NCI-H2029 treated with DMSO at 0.1 percent for 48 hours (cell line): Measurements from ENCODE around the gene RAB21.
"Not testable (repeated sequence)": the region's sequence is repeated elsewhere in the genome, so short reads cannot be mapped to it uniquely, and the experiment has no call there.

Source experiments
- DNase-seq: peaks from one replicate; lab custom pipeline; 2025; lab: John Stamatoyannopoulos, UW

The RAB21 gene

DNA sequence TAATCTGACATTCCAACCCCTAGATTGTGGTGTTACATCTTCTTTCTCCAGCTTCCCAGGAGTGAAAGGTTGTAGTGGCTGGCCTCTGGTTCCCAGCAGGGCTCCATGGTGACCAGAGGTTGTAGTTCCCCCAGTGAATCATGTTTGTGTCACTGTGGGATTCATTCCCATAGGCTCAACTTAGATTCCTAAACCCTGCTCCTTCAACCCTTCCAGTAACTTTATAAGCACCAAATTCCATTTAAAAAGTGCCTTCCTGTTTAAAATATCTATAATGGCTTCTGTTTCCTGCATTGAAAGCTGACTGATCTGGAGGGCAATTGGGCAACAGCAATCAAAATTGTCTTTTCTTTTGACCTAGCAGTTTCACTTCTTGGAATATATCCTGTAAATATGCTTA, 44.4 kb downstream of the RAB21 start:
- no peak for DNase-seq

- no peak for DNase-seq
Measured at GRCh38 chr12:71800177-71800576, 45.5 kb downstream of the RAB21 start.

- no peak for DNase-seq
Measured at GRCh38 chr12:71804505-71804904, 49.8 kb downstream of the RAB21 start.

DNA sequence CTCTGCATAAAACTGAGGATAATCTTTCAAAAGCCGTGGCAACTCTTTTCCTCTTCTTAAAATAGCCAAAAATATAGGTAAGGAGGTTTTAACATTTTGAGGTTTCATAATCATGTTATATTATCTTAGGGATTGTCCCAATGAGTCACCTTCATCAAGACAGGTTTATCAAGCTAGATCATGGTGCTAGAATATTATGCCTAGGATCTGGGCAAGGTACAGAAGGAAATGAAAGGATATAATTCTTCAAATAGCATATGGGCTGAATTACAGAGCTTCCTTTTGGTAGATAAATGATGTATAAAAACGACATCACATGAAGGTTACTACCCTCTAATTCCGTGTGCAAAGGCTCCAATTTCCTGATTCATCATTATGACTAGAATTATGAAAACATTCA, 56.3 kb downstream of the RAB21 start:
- DNase-seq = no peak

- not testable (repeated sequence) for DNase-seq
Measured at GRCh38 chr12:71815242-71815641, 60.6 kb downstream of the RAB21 start.

- DNase-seq = not testable (repeated sequence)
Measured at GRCh38 chr12:71822088-71822487, 67.4 kb downstream of the RAB21 start.

GRCh38 chr12:71828813-71829212, 74.2 kb downstream of the RAB21 start:
- DNase-seq = no peak

DNA sequence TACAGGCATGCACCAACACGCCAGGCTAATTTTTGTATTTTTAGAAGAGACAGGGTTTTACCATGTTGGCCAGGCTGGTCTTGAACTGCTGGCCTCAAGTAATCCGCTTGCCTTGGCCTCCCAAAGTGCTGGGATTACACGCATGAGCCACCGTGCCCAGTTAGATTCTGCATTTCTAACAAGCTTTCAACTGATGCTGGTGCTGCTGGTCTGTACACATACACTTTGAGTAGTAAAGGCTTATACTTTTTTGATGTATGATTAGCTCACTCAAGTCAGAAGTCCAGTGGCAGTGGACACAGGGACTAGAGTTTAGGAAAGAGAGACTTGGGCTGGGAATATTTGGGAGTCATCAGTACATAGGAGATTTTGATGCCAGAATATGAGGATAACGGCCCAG, 82.7 kb downstream of the RAB21 start:
- no peak for DNase-seq

GRCh38 chr12:71838231-71838630, 83.6 kb downstream of the RAB21 start:
- no peak for DNase-seq

GRCh38 chr12:71838676-71839075, 84.0 kb downstream of the RAB21 start:
- DNase-seq = no peak

GRCh38 chr12:71840231-71840847, 85.7 kb downstream of the RAB21 start:
- DNase-seq = peak; percentile 27

DNA sequence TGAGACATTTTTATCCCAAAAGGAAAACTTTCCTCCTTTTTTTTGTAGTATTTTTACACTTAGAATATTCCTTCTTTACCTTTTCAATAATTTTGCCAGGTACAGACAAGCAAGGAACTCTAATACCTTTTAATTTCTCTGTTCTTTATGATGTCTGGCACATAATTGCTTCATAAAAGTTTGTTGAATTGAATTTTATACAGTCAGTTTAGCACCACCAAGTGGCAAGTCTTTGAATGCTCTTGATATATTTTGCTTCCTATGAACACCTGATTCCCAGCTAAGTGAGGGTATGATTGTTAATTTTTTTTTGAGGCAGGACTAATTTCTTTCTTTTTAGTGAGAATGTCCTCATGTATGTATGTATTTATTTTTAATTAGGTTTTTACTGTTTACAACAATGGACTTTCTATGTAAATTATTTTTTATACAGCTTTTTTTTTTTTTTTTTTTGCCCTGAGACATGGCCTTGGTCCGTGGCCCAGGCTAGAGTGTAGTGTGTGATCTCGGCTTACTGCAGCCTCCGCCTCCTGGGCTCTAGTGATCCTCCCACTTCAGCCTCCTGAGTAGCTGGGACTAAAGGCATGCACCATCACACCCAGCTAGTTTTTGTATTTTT, 91.8 kb downstream of the RAB21 start:
- DNase-seq = no peak

DNA sequence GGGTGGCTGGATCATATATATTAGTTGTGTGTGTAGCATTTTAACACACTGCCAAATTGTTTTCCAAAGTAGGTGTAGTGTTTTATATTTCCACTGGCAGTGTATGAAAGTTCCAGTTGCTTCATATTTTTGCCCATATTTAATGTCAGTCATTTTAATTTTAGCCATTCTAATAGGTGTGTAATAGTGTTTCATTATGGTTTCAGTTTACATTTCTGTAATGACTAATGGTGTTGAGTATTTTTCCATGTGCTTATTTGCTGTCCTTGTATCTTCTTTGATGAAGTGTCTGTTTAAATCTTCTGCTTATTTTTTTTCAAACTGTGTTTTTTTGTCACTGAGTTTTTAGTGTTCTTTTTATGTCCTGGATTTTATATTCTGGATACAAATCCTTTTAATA, 93.5 kb downstream of the RAB21 start:
- no peak for DNase-seq

GRCh38 chr12:71849109-71849851, 94.6 kb downstream of the RAB21 start:
- no peak for DNase-seq
